Measurements from ENCODE around the gene CNTN4.

- no peak for TF ChIP-seq EZH2 (IDR thresholded peaks at IDR 0.05; ENCODE audit: low read depth, unreplicated experiment)
- no peak for TF ChIP-seq CTCF (conservative IDR thresholded peaks at IDR 0.05; ENCODE audit: low read depth in 2 of 2)
- TF ChIP-seq EZH2phosphoT487 (IDR thresholded peaks at IDR 0.05; ENCODE audit: unreplicated experiment) = no peak
- no peak for TF ChIP-seq CREB1 (CRISPR knock-in tag; IDR thresholded peaks at IDR 0.05; ENCODE audit: low read depth)
- no peak for TF ChIP-seq POLR2AphosphoS5 (IDR thresholded peaks at IDR 0.05; ENCODE audit: low read depth)
- TF ChIP-seq ZNF114 (CRISPR knock-in tag; IDR thresholded peaks at IDR 0.05) = no peak
Measured at GRCh38 chr3:2823437-2824211, 725.0 kb downstream of the CNTN4 start.

Measured in GM23338 (cell line).